Effector memory CD4-positive, alpha-beta T cell (primary cell): ENCODE data around the gene DNM1.

Source experiments
- DNase-seq, 3 donors: peaks; one replicate each; pipeline ENCODE4 v3.0.0-alpha.2; 2020
- H3K27ac ChIP-seq: 2 replicates; pipeline ENCODE4 v1.7.0; 2013; ENCODE audit warnings: mild to moderate bottlenecking, low read length, moderate library complexity; ENCODE audit not compliant: insufficient read depth, poor library complexity, severe bottlenecking
- H3K27me3 ChIP-seq: replicated peaks from 2 replicates; pipeline ENCODE4 v1.7.0; 2013; ENCODE audit warnings: mild to moderate bottlenecking, low read length; ENCODE audit not compliant: insufficient read depth, control insufficient read depth, poor library complexity, severe bottlenecking
- H3K36me3 ChIP-seq: 2 replicates; pipeline ENCODE4 v1.7.0; 2013; ENCODE audit warnings: mild to moderate bottlenecking, low read length, moderate library complexity; ENCODE audit not compliant: control insufficient read depth, insufficient read depth
- H3K4me1 ChIP-seq: 2 replicates; pipeline ENCODE4 v1.7.0; 2013; ENCODE audit warnings: low read length, mild to moderate bottlenecking; ENCODE audit not compliant: control insufficient read depth, insufficient read depth, poor library complexity, severe bottlenecking
- H3K4me3 ChIP-seq: 2 replicates; pipeline ENCODE4 v1.7.0; 2013; ENCODE audit warnings: low read length, low read depth, mild to moderate bottlenecking; ENCODE audit not compliant: insufficient read depth, poor library complexity, severe bottlenecking
- H3K9me3 ChIP-seq: 2 replicates; pipeline ENCODE4 v1.7.0; 2013; ENCODE audit warnings: mild to moderate bottlenecking, low read length, moderate library complexity; ENCODE audit not compliant: control insufficient read depth

The DNM1 gene

GRCh38 chr9:128190013-128190412 lies 13.2 kb upstream of the DNM1 start:
- no peak for DNase-seq
- no peaks in the 10 kb centered on the region for H3K27me3 ChIP-seq
- H3K9me3 ChIP-seq: no peaks in the 10 kb centered on the region
- H3K4me3 ChIP-seq: peak overlapping the region; percentile 76
- H3K27ac ChIP-seq: no peak overlapping the region
- peaks cover 19% of the 10 kb centered on the region for H3K4me1 ChIP-seq
- peaks cover 12% of the 10 kb centered on the region for H3K36me3 ChIP-seq

- Histone ChIP-seq H3K4me1 (peaks cover 19% of the 10 kb centered on the region), H3K9me3 (no peaks in the 10 kb centered on the region), H3K27ac (peak overlapping the region; percentile 68), H3K27me3 (no peaks in the 10 kb centered on the region), H3K4me3 (peak overlapping the region; percentile 76), H3K36me3 (peaks cover 9% of the 10 kb centered on the region)
- DNase-seq: peak in 1 of 3 donors; percentile 18
Measured at GRCh38 chr9:128190516-128191405, 12.4 kb upstream of the DNM1 start.

GRCh38 chr9:128191406-128192046 lies 11.7 kb upstream of the DNM1 start, which contains the start of gene CIZ1:
Gene CIZ1 (minus strand): TSS chr9:128191572. CDS start chr9:128190857, 715 bp downstream.
- Histone ChIP-seq H3K27ac (peak within 1 kb of the TSS; percentile 68), H3K27me3 (no peaks in the 10 kb centered on the region), H3K9me3 (no peaks in the 10 kb centered on the region), H3K4me1 (peaks cover 19% of the 10 kb centered on the region), H3K4me3 (peak within 1 kb of the TSS; percentile 76), H3K36me3 (peaks cover 7% of the 10 kb centered on the region)
- peak; percentile 46 to 54 (median 54) for DNase-seq

- H3K9me3 ChIP-seq: no peaks in the 10 kb centered on the region
- DNase-seq: peak in 2 of 3 donors; percentile 18 to 33
- H3K27ac ChIP-seq: no peak overlapping the region
- H3K4me1 ChIP-seq: peaks cover 19% of the 10 kb centered on the region
- no peaks in the 10 kb centered on the region for H3K27me3 ChIP-seq
- no peak overlapping the region for H3K4me3 ChIP-seq
- H3K36me3 ChIP-seq: peaks cover 5% of the 10 kb centered on the region
Measured at GRCh38 chr9:128192601-128193371, 10.4 kb upstream of the DNM1 start.

- Histone ChIP-seq H3K27ac (no peak overlapping the region), H3K4me3 (no peak overlapping the region), H3K9me3 (no peaks in the 10 kb centered on the region), H3K36me3 (no peaks in the 10 kb centered on the region), H3K4me1 (peaks cover 19% of the 10 kb centered on the region), H3K27me3 (no peaks in the 10 kb centered on the region)
- DNase-seq: no peak
Measured at GRCh38 chr9:128193469-128194096, 9.6 kb upstream of the DNM1 start.

GRCh38 chr9:128201441-128202369 lies 1.5 kb upstream of the DNM1 start:
- Histone ChIP-seq H3K4me1 (peaks cover 12% of the 10 kb centered on the region), H3K27ac (no peak overlapping the region), H3K9me3 (no peaks in the 10 kb centered on the region), H3K27me3 (peaks cover 11% of the 10 kb centered on the region), H3K4me3 (no peak overlapping the region), H3K36me3 (no peaks in the 10 kb centered on the region)
- DNase-seq: no peak

GRCh38 chr9:128202648-128203023 lies 543 bp upstream of the DNM1 start:
- Histone ChIP-seq H3K4me1 (peaks cover 12% of the 10 kb centered on the region), H3K36me3 (no peaks in the 10 kb centered on the region), H3K27me3 (peaks cover 11% of the 10 kb centered on the region), H3K9me3 (no peaks in the 10 kb centered on the region), H3K27ac (no peak overlapping the region), H3K4me3 (peak overlapping the region; percentile 33)
- DNase-seq: no peak

GRCh38 chr9:128203707-128204551 lies 750 bp downstream of the DNM1 start:
- Histone ChIP-seq H3K36me3 (no peaks in the 10 kb centered on the region), H3K4me3 (peak overlapping the region; percentile 48), H3K27me3 (peaks cover 11% of the 10 kb centered on the region), H3K4me1 (peaks cover 12% of the 10 kb centered on the region), H3K9me3 (no peaks in the 10 kb centered on the region), H3K27ac (no peak overlapping the region)
- DNase-seq: no peak
